Measurements from ENCODE around the gene LUZP1.
"Not testable (repeated sequence)": the region's sequence is repeated elsewhere in the genome, so short reads cannot be mapped to it uniquely, and the experiment has no call there.

- not testable (repeated sequence) for TF ChIP-seq CTCF (IDR thresholded peaks at IDR 0.05; ENCODE audit: low read depth, low read length, missing input control); RXRA (IDR thresholded peaks at IDR 0.05); YY1 (IDR thresholded peaks at IDR 0.05); SP1 (IDR thresholded peaks at IDR 0.05); MAX (IDR thresholded peaks at IDR 0.05)
Observed at GRCh38 chr1:23188936-23189452, 20.3 kb upstream of the LUZP1 start.

Measured in liver (tissue), 3 donors.